Measurements from ENCODE around the gene SCUBE1. TPM values are rescaled to one million over a fixed set of nuclear protein-coding genes. Genes with fewer than 3 reads are reported as not detected.

Gene SCUBE1
- total and polyA plus RNA-seq, 2 experiments from 2014 or later: 0.81 to 3.2 TPM

- no peak overlapping the region for H3K4me3 Mint-ChIP-seq
- peaks cover 10% of the 10 kb centered on the region for H3K27me3 Mint-ChIP-seq (ENCODE audit: insufficient read depth, low read depth, poor library complexity)
- no peak overlapping the region for H3K27ac Mint-ChIP-seq
- H3K36me3 Mint-ChIP-seq (ENCODE audit: low read depth): peaks cover 78% of the 10 kb centered on the region
- Histone ChIP-seq H3K4me3 (no peak overlapping the region), H3K27me3 (ENCODE audit: insufficient read depth) (no peaks in the 10 kb centered on the region), H3K79me2 (replicated peaks; ENCODE audit: insufficient read depth) (no peaks in the 10 kb centered on the region), H3K9me2 (ENCODE audit: insufficient read depth) (no peaks in the 10 kb centered on the region), H3K36me3 (ENCODE audit: insufficient read depth) (peaks cover 11% of the 10 kb centered on the region; the same call in 1 of the 2 replicates), H3K27ac (ENCODE audit: low read depth) (no peak overlapping the region), H3K4me2 (no peak overlapping the region), H2AFZ (no peak overlapping the region), H3K4me1 (ENCODE audit: insufficient read depth) (no peaks in the 10 kb centered on the region), H3F3A (replicated peaks; ENCODE audit: low read depth) (no peaks in the 10 kb centered on the region), H4K20me1 (replicated peaks; ENCODE audit: insufficient read depth) (no peaks in the 10 kb centered on the region; the same call in 1 of the 2 replicates)
- no peak for ATAC-seq
- TF ChIP-seq ZNF462 (CRISPR knock-in tag; IDR thresholded peaks at IDR 0.05) (no peak), REST (IDR thresholded peaks at IDR 0.05; ENCODE audit: unreplicated experiment) (no peak), STAT1 (IDR thresholded peaks at IDR 0.05; ENCODE audit: unreplicated experiment) (no peak), EZH2 (IDR thresholded peaks at IDR 0.05; ENCODE audit: low read depth, unreplicated experiment) (no peak), NANOG (IDR thresholded peaks at IDR 0.05; ENCODE audit: borderline replicate concordance) (no peak)
- H3K4me1 Mint-ChIP-seq: no peaks in the 10 kb centered on the region
- H3K9me3 Mint-ChIP-seq: no peaks in the 10 kb centered on the region; the same call in 2 of the 3 replicates
- DNase-seq (ENCODE audit: low spot score): no peak
Observed at GRCh38 chr22:43176090-43176489, 167.1 kb downstream of the SCUBE1 start.
